Fibroblast of upper back skin (primary cell): Measurements from ENCODE around the gene IER5L.
"Not testable (repeated sequence)": the region's sequence is repeated elsewhere in the genome, so short reads cannot be mapped to it uniquely, and the experiment has no call there.

Experiments
- DNase-seq: peaks from one replicate; pipeline ENCODE4 v3.0.0-alpha.2; 2013

IER5L gene

DNA sequence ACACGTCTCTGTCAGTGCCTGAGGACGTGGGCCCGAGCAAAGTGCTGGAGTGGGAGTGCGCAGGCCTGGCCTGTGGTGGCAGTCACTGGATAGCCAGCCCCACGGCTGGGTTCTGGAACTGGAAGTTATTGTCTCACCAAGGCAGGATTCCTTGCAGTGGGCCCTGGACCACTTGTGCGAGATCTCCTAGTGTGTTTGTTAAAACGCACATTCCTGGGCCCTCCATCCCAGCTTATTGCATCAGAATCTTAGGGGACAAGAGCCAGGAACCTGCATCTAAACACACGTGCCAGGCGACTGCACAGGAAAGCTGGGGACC, 40.0 kb downstream of the IER5L start:
- DNase-seq, result no peak

DNA sequence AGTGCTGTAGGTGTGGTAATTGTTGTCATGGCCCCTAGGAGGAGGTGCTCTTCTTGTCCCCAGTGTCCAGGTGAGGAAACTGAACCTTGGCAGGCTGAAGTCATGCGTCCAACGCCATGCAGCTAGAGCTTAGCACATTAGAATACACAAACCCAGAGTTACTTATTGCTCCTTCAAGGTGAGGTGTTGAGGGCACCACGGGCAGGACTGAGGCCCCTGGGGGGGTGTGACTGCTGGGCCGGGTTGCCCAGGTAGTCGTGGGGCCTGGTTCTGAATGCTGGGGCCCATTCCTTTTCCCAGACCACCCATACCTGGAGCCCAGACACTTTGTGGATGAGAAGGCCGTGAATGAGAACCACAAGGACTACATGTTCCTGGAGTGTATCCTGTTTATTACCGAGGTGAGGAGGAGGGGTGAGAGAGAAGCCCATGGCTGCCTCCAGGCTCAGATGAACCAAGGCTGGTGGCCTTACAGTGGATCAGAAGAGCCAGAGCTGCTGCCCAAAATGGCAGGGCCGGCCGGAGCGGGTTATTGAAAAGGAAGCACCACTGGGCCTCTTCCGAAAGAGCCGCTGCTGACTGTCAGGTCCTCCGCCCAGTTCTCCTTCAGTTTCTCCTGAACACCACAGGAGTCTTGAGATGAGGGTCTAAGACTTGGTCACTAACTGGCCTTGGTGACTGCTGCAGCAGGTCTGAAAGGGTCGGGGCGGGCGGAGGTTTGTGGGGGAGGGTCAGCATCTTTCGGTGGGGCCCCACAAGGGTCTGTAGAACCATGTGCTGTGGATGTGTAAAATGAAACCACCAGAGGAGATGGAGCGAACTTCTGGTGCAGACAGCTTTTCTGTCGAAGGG, 40.5 kb downstream of the IER5L start:
- DNase-seq, result no peak

DNA sequence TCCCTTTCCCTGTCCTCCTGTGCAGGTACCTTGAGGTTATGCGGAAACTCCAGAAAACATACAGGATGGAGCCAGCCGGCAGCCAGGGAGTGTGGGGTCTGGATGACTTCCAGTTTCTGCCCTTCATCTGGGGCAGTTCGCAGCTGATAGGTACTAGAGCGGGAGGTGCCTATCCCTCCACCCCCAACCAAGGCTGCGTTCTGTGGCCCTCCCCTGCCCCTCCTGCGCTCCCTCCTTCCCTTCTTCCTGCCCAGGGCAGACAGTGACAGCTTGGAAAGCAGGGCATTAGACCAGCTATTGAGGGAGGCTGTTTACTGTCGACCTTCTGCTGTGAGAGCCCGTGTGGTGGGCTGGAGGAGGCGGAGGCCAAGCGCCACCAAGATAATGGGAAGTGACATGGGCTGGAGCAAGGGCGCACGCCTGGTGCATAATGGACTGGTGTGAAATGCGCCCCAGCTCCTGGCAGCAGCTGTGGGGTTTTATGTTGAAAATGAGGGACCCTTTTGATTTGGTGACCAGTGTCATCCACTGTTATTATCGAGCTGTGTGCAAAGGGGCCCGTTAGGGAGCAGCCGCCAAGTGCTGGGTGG, 41.5 kb downstream of the IER5L start:
- DNase-seq, result no peak

DNA sequence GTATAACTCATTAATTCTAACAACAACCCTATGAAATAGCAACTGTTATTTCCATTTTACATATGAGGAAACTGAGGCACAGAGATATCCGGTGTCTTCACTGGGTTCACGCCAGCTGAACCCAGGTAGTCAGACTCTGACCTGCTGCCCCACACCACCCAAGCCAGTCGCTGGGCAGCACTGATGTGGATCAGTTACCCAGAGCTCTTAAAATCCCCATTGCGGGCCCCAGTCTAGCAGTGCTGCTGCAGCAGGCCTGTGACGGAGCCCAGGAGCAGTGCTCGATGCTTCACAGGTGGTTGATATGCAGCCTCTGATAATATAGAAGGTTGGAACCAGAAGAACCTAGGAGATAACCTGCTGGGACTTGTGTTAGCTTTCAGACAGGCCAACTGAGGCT, 42.6 kb downstream of the IER5L start:
- no peak for DNase-seq

DNA sequence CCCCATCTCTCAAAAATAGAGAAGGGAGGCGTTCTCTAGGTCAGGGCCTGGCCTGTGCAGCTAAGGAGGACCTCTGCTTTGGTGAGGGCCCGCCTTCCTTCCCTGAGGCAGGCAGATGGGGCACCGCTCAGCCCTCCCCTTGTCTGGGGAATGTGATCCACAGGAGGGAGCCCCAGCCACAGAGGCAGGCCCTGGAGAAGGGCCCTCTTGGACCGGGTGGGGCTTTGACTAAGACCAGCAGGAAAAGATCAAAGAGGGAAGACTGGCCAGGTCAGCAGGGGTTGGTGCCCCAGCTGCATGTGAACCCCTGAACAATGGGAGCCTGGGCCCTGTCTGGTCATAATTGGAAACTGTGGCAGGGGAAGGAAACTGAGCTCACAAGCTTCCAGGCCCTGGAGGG, 45.0 kb downstream of the IER5L start:
- no peak for DNase-seq

- peak; percentile 59 for DNase-seq
These were observed 46.5 kb downstream of the IER5L start for GRCh38 chr9:129131300-129132145.

- DNase-seq, result no peak
These were observed 47.3 kb downstream of the IER5L start for GRCh38 chr9:129130791-129131190.

DNA sequence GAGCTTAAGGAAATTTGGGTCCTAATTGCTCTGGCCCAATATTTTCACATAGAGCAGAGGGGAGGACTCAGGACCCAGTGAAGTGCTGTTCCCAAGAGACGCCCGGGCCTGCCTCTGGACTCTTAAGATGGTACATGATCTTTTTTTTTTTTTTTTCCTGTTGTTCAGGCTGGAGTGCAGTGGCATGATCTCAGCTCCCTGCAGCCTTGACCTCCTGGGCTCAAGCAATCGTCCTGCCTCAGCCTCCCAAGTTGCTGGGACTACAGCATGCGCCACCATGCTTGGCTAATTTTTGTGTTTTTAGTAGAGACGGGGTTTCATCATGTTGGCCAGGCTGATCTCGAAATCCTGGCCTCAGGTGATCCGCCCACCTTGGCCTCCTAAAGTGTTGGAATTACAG, 47.8 kb downstream of the IER5L start:
- DNase-seq, result not testable (repeated sequence)

DNA sequence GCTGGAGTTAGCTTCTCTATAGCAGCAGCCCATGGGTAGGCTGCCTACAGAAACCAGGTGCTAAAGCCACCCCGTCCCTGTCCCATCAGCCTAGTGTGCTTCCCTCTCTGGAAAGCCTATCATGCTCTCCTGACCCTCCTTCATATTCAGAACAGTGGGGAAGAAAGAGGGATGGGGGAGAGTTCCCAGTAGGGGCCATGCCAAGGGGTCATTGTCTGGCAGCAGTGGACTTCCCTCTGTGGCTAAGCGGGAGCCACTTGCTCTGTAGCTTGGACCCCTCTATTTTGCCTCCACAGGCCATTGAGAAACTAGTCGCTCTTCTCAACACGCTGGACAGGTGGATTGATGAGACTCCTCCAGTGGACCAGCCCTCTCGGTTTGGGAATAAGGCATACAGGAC, 49.4 kb downstream of the IER5L start:
- no peak for DNase-seq

DNA sequence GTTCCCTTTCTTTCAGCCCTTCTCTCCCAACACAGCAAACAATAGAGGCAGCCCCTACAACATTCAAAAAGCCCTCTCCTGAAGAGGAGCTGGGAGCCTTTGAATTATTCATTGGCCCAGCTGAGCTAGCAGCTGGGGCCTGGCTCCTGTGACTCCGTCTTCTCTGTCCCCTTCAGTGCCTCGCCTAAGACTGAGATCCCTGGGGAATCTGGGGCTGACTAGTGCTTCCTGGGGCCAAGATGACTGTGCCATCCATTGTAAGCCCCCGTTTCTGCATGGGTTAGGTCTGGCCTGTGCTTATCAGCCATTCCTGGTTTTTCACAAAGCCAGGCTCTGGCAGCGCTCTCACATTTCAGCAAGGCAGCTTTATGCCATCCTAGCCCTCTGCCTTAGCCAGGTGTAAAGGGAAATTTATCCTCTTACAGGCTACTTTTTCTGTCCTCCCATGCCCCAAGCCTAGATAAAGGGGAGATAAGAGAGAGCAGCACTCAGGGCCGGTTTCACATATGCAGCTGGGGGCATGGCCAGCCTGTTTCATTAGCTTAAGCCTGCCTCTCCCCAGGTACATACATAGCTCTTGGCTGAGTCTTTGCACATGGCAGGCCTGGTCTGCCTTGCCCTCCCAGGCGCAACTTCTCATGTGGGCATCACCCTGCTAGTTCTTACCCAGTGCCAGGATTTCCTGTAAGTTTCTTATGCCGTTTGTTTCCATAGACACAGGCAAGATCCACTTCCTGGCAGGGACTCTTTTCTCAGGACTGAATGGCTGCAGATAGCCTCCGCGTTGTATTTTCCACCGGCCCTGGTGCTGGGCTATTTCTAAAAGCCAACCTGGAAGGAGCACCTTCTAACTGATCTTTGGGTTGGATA, 51.1 kb downstream of the IER5L start:
- no peak for DNase-seq
